ENCODE measurements around the gene TMEM179.

TMEM179 gene

GRCh38 chr14:104554088-104554607 is 50.4 kb downstream of the TMEM179 start:
- DNase-seq = no peak

- DNase-seq = no peak
These were observed 51.1 kb downstream of the TMEM179 start for GRCh38 chr14:104553166-104554087.

GRCh38 chr14:104552738-104553125 is 51.8 kb downstream of the TMEM179 start:
- no peak for DNase-seq

GRCh38 chr14:104551851-104552737 is 52.5 kb downstream of the TMEM179 start:
- no peak for DNase-seq

GRCh38 chr14:104550861-104551728 is 53.5 kb downstream of the TMEM179 start:
- DNase-seq = no peak

- DNase-seq = no peak
These were observed 54.2 kb downstream of the TMEM179 start for GRCh38 chr14:104550340-104550860.

- no peak for DNase-seq
These were observed 54.8 kb downstream of the TMEM179 start for GRCh38 chr14:104549536-104550339.

GRCh38 chr14:104548802-104549535 is 55.6 kb downstream of the TMEM179 start:
- no peak for DNase-seq

- no peak for DNase-seq
These were observed 56.4 kb downstream of the TMEM179 start for GRCh38 chr14:104547998-104548700.

GRCh38 chr14:104547310-104547997 is 57.1 kb downstream of the TMEM179 start:
- DNase-seq = no peak

GRCh38 chr14:104546591-104547309 is 57.8 kb downstream of the TMEM179 start:
- no peak for DNase-seq

- DNase-seq = no peak
These were observed 58.5 kb downstream of the TMEM179 start for GRCh38 chr14:104545942-104546501.

GRCh38 chr14:104545151-104545941 is 59.2 kb downstream of the TMEM179 start:
- DNase-seq = no peak

GRCh38 chr14:104544362-104544961 is 60.1 kb downstream of the TMEM179 start:
- DNase-seq = no peak

- no peak for DNase-seq
These were observed 61.4 kb downstream of the TMEM179 start for GRCh38 chr14:104542871-104543830.
